Testis (tissue), 3 donors: Measurements from ENCODE around the gene ANTXR1. TPM values are rescaled to one million over a fixed set of nuclear protein-coding genes. Genes with fewer than 3 reads are reported as not detected.

Experiments used
- DNase-seq: peaks from one replicate; pipeline ENCODE4 v3.0.0-alpha.2; 2019
- H3K27ac ChIP-seq, 2 donors: fragments of 200-600 bp; sonication (generic); one replicate each; pipeline ENCODE4 v1.5.1; 2019
- H3K27me3 ChIP-seq: fragments of 200-600 bp; sonication (generic); one replicate; pipeline ENCODE4 v1.5.1; 2019
- H3K36me3 ChIP-seq: fragments of 200-600 bp; sonication (generic); one replicate; pipeline ENCODE4 v1.5.1; 2017; ENCODE audit warnings: low read depth; ENCODE audit errors: missing control alignments
- H3K4me1 ChIP-seq: fragments of 200-600 bp; sonication (generic); one replicate; pipeline ENCODE4 v1.5.1; 2019
- H3K4me3 ChIP-seq, 2 donors: fragments of 200-600 bp; sonication (generic); one replicate each; pipeline ENCODE4 v1.5.1; 2017 to 2019
- H3K9me3 ChIP-seq: fragments of 200-600 bp; sonication (generic); one replicate; pipeline ENCODE4 v1.5.1; 2017
- CTCF ChIP-seq, 3 experiments: fragments of 450-650 bp in 2 of 3; fragments of 200-600 bp in 1 of 3; sonication (generic) in 1 of 3; IDR thresholded peaks; one replicate each; pipeline ENCODE4 v1.5.1; 2016 to 2019; ENCODE audit warnings: antibody characterized with exemption in 3 of 3, mild to moderate bottlenecking in 2 of 3, moderate library complexity in 1 of 3
- POLR2A ChIP-seq: fragments of 450-650 bp; IDR thresholded peaks from one replicate; pipeline ENCODE4 v1.6.1; 2017; ENCODE audit warnings: antibody characterized with exemption, mild to moderate bottlenecking, moderate library complexity
- WGBS, 2 donors: methylation state at CpG; one replicate each; pipeline ENCODE4 v1.1.5; 2018; 5-methylcytosine and 5-hydroxymethylcytosine counted together
- intact Hi-C: fragments of 100-400 bp; cut with DNase I; formaldehyde crosslinking; loops from one replicate; pipeline ENCODE4 v1.15.1; 2023; ENCODE audit warnings: low total_unique reads
- polyA plus RNA-seq: library from polyadenylated mRNA; stranded (reverse); fragments of 350-450 nt; fragmentation: Illumina TruSeq; extraction: RNeasy Lipid Tissue Mini Kit (QIAGEN cat#74804); gene quantifications from one replicate; pipeline ENCODE4 v1.2.3, GENCODE V29; 2014; ENCODE audit warnings: low read depth, low replicate concordance; ENCODE audit not compliant: insufficient read depth
- total RNA-seq, 2 donors: library from RNA; depleted of rRNA; stranded (reverse); fragments of >200 nt; gene quantifications; one replicate each; pipeline ENCODE4 v1.2.3, GENCODE V29; 2016

ANTXR1 gene
- total and polyA plus RNA-seq, 3 donors from 2014 or later: 16.6 to 35.7 (median 20.1) TPM

GRCh38 chr2:69007603-69008002, 5.4 kb upstream of the ANTXR1 start:
- no peaks in the 10 kb centered on the region for H3K9me3 ChIP-seq
- TF ChIP-seq CTCF (IDR thresholded peaks at IDR 0.05) (no peak), POLR2A (no peak)
- no peak for DNase-seq
- no peak overlapping the region for H3K27ac ChIP-seq
- no peaks in the 10 kb centered on the region for H3K27me3 ChIP-seq
- intact Hi-C loops: no loop called here
- H3K4me1 ChIP-seq: peaks cover 1% of the 10 kb centered on the region
- H3K36me3 ChIP-seq: no peaks in the 10 kb centered on the region
- H3K4me3 ChIP-seq: no peak overlapping the region

- Histone ChIP-seq H3K4me1 (peaks cover 3% of the 10 kb centered on the region), H3K27ac (no peak overlapping the region), H3K4me3 (no peak overlapping the region), H3K36me3 (no peaks in the 10 kb centered on the region), H3K27me3 (no peaks in the 10 kb centered on the region), H3K9me3 (no peaks in the 10 kb centered on the region)
- no peak for TF ChIP-seq POLR2A
- TF ChIP-seq CTCF (IDR thresholded peaks at IDR 0.05): no peak
- intact Hi-C loops: no loop called here
- 71 to 84% methylated on average over 8 of the region's 8 CpGs for WGBS, 2 donors
- no peak for DNase-seq
Measured at GRCh38 chr2:69010437-69011194, 2.4 kb upstream of the ANTXR1 start.

GRCh38 chr2:69011611-69012157, 1.3 kb upstream of the ANTXR1 start:
- Histone ChIP-seq H3K4me1 (peaks cover 3% of the 10 kb centered on the region), H3K27ac (no peak overlapping the region), H3K36me3 (no peaks in the 10 kb centered on the region), H3K27me3 (no peaks in the 10 kb centered on the region), H3K9me3 (no peaks in the 10 kb centered on the region), H3K4me3 (no peak overlapping the region)
- no peak for DNase-seq
- intact Hi-C loops: loop anchor here (2.0 kb wide), 1 partner anchor 295 kb away; no protein-coding TSS in a partner anchor
- WGBS, 2 donors: 74 to 76% methylated on average over 4 of the region's 4 CpGs
- TF ChIP-seq CTCF (IDR thresholded peaks at IDR 0.05) (no peak), POLR2A (no peak)

GRCh38 chr2:69012310-69013141, 453 bp upstream of the ANTXR1 start:
- H3K36me3 ChIP-seq: no peaks in the 10 kb centered on the region
- H3K27me3 ChIP-seq: no peaks in the 10 kb centered on the region
- DNase-seq: peak; percentile 74
- TF ChIP-seq CTCF (IDR thresholded peaks at IDR 0.05) (peak; percentile 69 to 82 (median 78)), POLR2A (no peak)
- peak overlapping the region; percentile 63 to 80 for H3K27ac ChIP-seq
- peaks cover 11% of the 10 kb centered on the region for H3K4me1 ChIP-seq
- intact Hi-C loops: loop anchor here (2.0 kb wide), 1 partner anchor 294 kb away; no protein-coding TSS in a partner anchor
- H3K9me3 ChIP-seq: no peaks in the 10 kb centered on the region
- 7 to 10% methylated on average over 27 of the region's 27 CpGs for WGBS, 2 donors
- peak overlapping the region; percentile 66 to 84 for H3K4me3 ChIP-seq
